H9 (cell line): ENCODE measurements around the gene YWHAQ. TPM values are rescaled to one million over a fixed set of nuclear protein-coding genes. Genes with fewer than 3 reads are reported as not detected.

Source experiments
- DNase-seq: peaks from one replicate; pipeline ENCODE4 v3.0.0-alpha.2; 2017
- H2AFZ ChIP-seq: one replicate; pipeline ENCODE4 v1.6.1; 2013; ENCODE audit warnings: mild to moderate bottlenecking, low read length, control low read depth, moderate library complexity
- H2AK5ac ChIP-seq: 2 replicates; pipeline ENCODE4 v1.6.1; 2013; ENCODE audit warnings: low read length, control low read depth, mixed read lengths; ENCODE audit not compliant: insufficient read length
- H2BK120ac ChIP-seq: one replicate; pipeline ENCODE4 v1.6.1; 2013; ENCODE audit warnings: low read depth, mild to moderate bottlenecking, low read length, control low read depth, inconsistent platforms; ENCODE audit not compliant: poor library complexity, severe bottlenecking
- H2BK12ac ChIP-seq: 2 replicates; pipeline ENCODE4 v1.6.1; 2013; ENCODE audit warnings: low read length, control low read depth, mixed read lengths, low read depth; ENCODE audit not compliant: insufficient read length
- H2BK15ac ChIP-seq: 2 replicates; pipeline ENCODE4 v1.6.1; 2013; ENCODE audit warnings: low read depth, low read length, control low read depth
- H2BK20ac ChIP-seq: one replicate; pipeline ENCODE4 v1.6.1; 2013; ENCODE audit warnings: low read depth, mild to moderate bottlenecking, low read length, control low read depth, inconsistent platforms; ENCODE audit not compliant: poor library complexity, severe bottlenecking
- H2BK5ac ChIP-seq: 2 replicates; pipeline ENCODE4 v1.6.1; 2013; ENCODE audit warnings: low read length, control low read depth, mixed read lengths; ENCODE audit not compliant: insufficient read length
- H3K14ac ChIP-seq: 2 replicates; pipeline ENCODE4 v1.6.1; 2013; ENCODE audit warnings: low read length, control low read depth; ENCODE audit not compliant: insufficient read depth
- H3K18ac ChIP-seq: 2 replicates; pipeline ENCODE4 v1.6.1; 2013; ENCODE audit warnings: low read depth, mild to moderate bottlenecking, mixed read lengths, low read length, control low read depth; ENCODE audit not compliant: insufficient read length
- H3K23ac ChIP-seq: 2 replicates; pipeline ENCODE4 v1.6.1; 2013; ENCODE audit warnings: low read length, control low read depth, mixed read lengths, low read depth; ENCODE audit not compliant: insufficient read length
- H3K23me2 ChIP-seq: 2 replicates; pipeline ENCODE4 v1.6.1; 2013; ENCODE audit warnings: low read depth, mild to moderate bottlenecking, mixed read lengths, low read length, control low read depth; ENCODE audit not compliant: insufficient read length, poor library complexity, severe bottlenecking
- H3K27ac ChIP-seq: 2 replicates; pipeline ENCODE4 v1.5.1; 2013; ENCODE audit warnings: low read length, control low read depth, mixed read lengths, low read depth; ENCODE audit not compliant: insufficient read length
- H3K27me3 ChIP-seq: 2 replicates; pipeline ENCODE4 v1.6.1; 2013; ENCODE audit warnings: low read length, control low read depth, inconsistent platforms; ENCODE audit not compliant: insufficient read depth
- H3K4ac ChIP-seq: 2 replicates; pipeline ENCODE4 v1.6.1; 2013; ENCODE audit warnings: low read depth, mild to moderate bottlenecking, control low read depth, inconsistent platforms, low read length, moderate library complexity
- H3K4me1 ChIP-seq: 2 replicates; pipeline ENCODE4 v1.6.1; 2013; ENCODE audit warnings: low read length, control low read depth, inconsistent platforms; ENCODE audit not compliant: insufficient read depth
- H3K4me2 ChIP-seq: 2 replicates; pipeline ENCODE4 v1.6.1; 2013; ENCODE audit warnings: low read length, control low read depth, mixed read lengths; ENCODE audit not compliant: insufficient read length, insufficient read depth
- H3K56ac ChIP-seq: 2 replicates; pipeline ENCODE4 v1.6.1; 2013; ENCODE audit warnings: low read depth, mild to moderate bottlenecking, mixed read lengths, low read length, control low read depth; ENCODE audit not compliant: insufficient read length
- H3K79me1 ChIP-seq: 2 replicates; pipeline ENCODE4 v1.6.1; 2013; ENCODE audit warnings: low read depth, mild to moderate bottlenecking, moderate library complexity, low read length, control low read depth, inconsistent platforms; ENCODE audit not compliant: insufficient read depth, poor library complexity, severe bottlenecking
- H3K79me2 ChIP-seq: 2 replicates; pipeline ENCODE4 v1.6.1; 2013; ENCODE audit warnings: low read length, control low read depth, inconsistent platforms; ENCODE audit not compliant: insufficient read depth
- H3K9ac ChIP-seq: 2 replicates; pipeline ENCODE4 v1.6.1; 2013; ENCODE audit warnings: low read length, control low read depth, mixed read lengths; ENCODE audit not compliant: insufficient read length; ENCODE audit errors: extremely low read depth
- H3K9me3 ChIP-seq: one replicate; pipeline ENCODE4 v1.6.1; 2013; ENCODE audit warnings: low read depth, low read length, inconsistent platforms; ENCODE audit not compliant: control insufficient read depth
- H3T11ph ChIP-seq: one replicate; pipeline ENCODE4 v1.6.1; 2013; ENCODE audit warnings: mild to moderate bottlenecking, low read length, control low read depth, inconsistent platforms
- H4K20me1 ChIP-seq: one replicate; pipeline ENCODE4 v1.6.1; 2013; ENCODE audit not compliant: control insufficient read depth, insufficient read length, insufficient read depth
- H4K5ac ChIP-seq: 2 replicates; pipeline ENCODE4 v1.6.1; 2013; ENCODE audit warnings: low read depth, mild to moderate bottlenecking, mixed read lengths, low read length, control low read depth; ENCODE audit not compliant: insufficient read length
- H4K8ac ChIP-seq: replicated peaks from 2 replicates; pipeline ENCODE4 v1.6.1; 2013; ENCODE audit warnings: low read length, control low read depth, mixed read lengths, low read depth; ENCODE audit not compliant: insufficient read length
- H4K91ac ChIP-seq: 2 replicates; pipeline ENCODE4 v1.6.1; 2013; ENCODE audit warnings: low read depth, mild to moderate bottlenecking, moderate library complexity, mixed read lengths, low read length, control low read depth; ENCODE audit not compliant: insufficient read length
- H3K27ac Mint-ChIP-seq, 3 experiments: 2 replicates in 2 of 3; 3 replicates in 1 of 3; pipeline ENCODE4 v1.8.0; 2020 to 2021; ENCODE audit warnings: mixed read lengths in 3 of 3, mild to moderate bottlenecking in 1 of 3, moderate library complexity in 1 of 3
- H3K27me3 Mint-ChIP-seq: 2 replicates; pipeline ENCODE4 v1.8.0; 2021; ENCODE audit warnings: low read depth, mild to moderate bottlenecking, moderate library complexity, mixed read lengths
- H3K36me3 Mint-ChIP-seq, 3 experiments: 2 replicates in 2 of 3; 3 replicates in 1 of 3; pipeline ENCODE4 v1.8.0; 2020 to 2021; ENCODE audit warnings: low read depth in 3 of 3, mixed read lengths in 3 of 3; ENCODE audit not compliant: insufficient read depth in 1 of 3
- H3K4me1 Mint-ChIP-seq, 2 experiments: 2 replicates each; pipeline ENCODE4 v1.8.0; 2020; ENCODE audit warnings: mixed read lengths in 2 of 2
- H3K4me3 Mint-ChIP-seq, 2 experiments: 2 replicates in 1 of 2; 3 replicates in 1 of 2; pipeline ENCODE4 v1.8.0; 2020 to 2021; ENCODE audit warnings: mild to moderate bottlenecking in 2 of 2, mixed read lengths in 2 of 2, moderate library complexity in 1 of 2
- H3K9me3 Mint-ChIP-seq, 2 experiments: 2 replicates in 1 of 2; 3 replicates in 1 of 2; pipeline ENCODE4 v1.8.0; 2020; ENCODE audit warnings: mild to moderate bottlenecking in 2 of 2, mixed read lengths in 2 of 2, moderate library complexity in 1 of 2
- WGBS: extraction: QIAGEN DNeasy Blood & Tissue Kit; methylation state at CpG from one replicate; pipeline ENCODE4 v1.1.7; 2013; ENCODE audit warnings: missing lambda C conversion rate, low lambda C conversion rate, mixed read lengths; ENCODE audit not compliant: insufficient read length; ENCODE audit errors: extremely low coverage; 5-methylcytosine and 5-hydroxymethylcytosine counted together
- total RNA-seq: library from RNA; stranded (reverse); gene quantifications from 2 replicates; pipeline ENCODE4 v1.2.1, GENCODE V29; 2021
- TF ChIP-seq, protein P1 (sequence below): fragments of 200-600 bp; sonication (generic); conservative IDR thresholded peaks from 3 replicates; pipeline ENCODE4 v1.8.0; 2021; ENCODE audit warnings: antibody characterized with exemption, mild to moderate bottlenecking

Gene YWHAQ
- total RNA-seq, 1 experiment from 2014 or later = 374 TPM

DNA sequence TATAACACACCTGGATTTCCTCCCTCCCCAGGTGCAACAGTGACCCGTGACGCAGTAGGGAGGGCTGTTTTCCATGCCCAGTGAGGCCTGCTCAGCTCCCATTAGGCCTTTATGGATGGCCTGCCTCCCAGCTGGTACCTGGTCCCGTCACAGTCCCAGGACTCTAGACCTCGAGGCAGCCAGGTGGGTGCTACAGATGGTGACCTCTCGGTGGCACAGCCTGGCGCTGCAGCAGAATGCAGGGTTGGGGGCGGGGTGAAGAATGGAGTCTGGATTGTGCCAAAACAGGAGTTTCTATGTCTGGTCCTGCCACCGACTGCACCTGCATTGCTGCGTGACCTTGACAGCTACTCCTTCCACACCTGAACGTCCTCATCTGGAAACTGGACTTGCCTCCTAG is 18.0 kb upstream of the YWHAQ start:
- H3K4me2 ChIP-seq = no peak overlapping the region
- H3K4me1 ChIP-seq = no peaks in the 10 kb centered on the region
- no peak overlapping the region for H2BK120ac ChIP-seq
- H3K27ac ChIP-seq = no peak overlapping the region
- no peaks in the 10 kb centered on the region for H4K20me1 ChIP-seq
- H3K79me1 ChIP-seq = no peaks in the 10 kb centered on the region
- DNase-seq = no peak
- H2BK5ac ChIP-seq = no peak overlapping the region
- TF ChIP-seq, protein P1, sequence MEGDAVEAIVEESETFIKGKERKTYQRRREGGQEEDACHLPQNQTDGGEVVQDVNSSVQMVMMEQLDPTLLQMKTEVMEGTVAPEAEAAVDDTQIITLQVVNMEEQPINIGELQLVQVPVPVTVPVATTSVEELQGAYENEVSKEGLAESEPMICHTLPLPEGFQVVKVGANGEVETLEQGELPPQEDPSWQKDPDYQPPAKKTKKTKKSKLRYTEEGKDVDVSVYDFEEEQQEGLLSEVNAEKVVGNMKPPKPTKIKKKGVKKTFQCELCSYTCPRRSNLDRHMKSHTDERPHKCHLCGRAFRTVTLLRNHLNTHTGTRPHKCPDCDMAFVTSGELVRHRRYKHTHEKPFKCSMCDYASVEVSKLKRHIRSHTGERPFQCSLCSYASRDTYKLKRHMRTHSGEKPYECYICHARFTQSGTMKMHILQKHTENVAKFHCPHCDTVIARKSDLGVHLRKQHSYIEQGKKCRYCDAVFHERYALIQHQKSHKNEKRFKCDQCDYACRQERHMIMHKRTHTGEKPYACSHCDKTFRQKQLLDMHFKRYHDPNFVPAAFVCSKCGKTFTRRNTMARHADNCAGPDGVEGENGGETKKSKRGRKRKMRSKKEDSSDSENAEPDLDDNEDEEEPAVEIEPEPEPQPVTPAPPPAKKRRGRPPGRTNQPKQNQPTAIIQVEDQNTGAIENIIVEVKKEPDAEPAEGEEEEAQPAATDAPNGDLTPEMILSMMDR = no peak
- no peak overlapping the region for H3K23ac ChIP-seq
- no peaks in the 10 kb centered on the region for H3K27me3 ChIP-seq
- H2BK15ac ChIP-seq = no peak overlapping the region
- no peak overlapping the region for H3T11ph ChIP-seq
- H3K4me1 Mint-ChIP-seq = peaks cover 16 to 27% of the 10 kb centered on the region in 2 experiments
- no peak overlapping the region for H2AFZ ChIP-seq
- no peak overlapping the region for H3K18ac ChIP-seq
- no peaks in the 10 kb centered on the region for H3K79me2 ChIP-seq
- no peaks in the 10 kb centered on the region for H3K23me2 ChIP-seq
- H4K5ac ChIP-seq = no peak overlapping the region
- no peak overlapping the region for H3K56ac ChIP-seq
- whole genome bisulfite sequencing = no CpG with 5 or more reads among the region's 10 CpGs
- H3K27me3 Mint-ChIP-seq = peaks cover 23% of the 10 kb centered on the region
- no peak overlapping the region for H2BK12ac ChIP-seq
- no peak overlapping the region for H3K4me3 Mint-ChIP-seq
- H3K27ac Mint-ChIP-seq = no peak overlapping the region
- no peaks in the 10 kb centered on the region; a peak in 1 of 7 replicates for H3K36me3 Mint-ChIP-seq
- H3K4ac ChIP-seq = no peak overlapping the region
- no peaks in the 10 kb centered on the region for H3K9me3 ChIP-seq
- H3K9ac ChIP-seq = no peak overlapping the region
- H2AK5ac ChIP-seq = no peak overlapping the region
- no peak overlapping the region for H4K91ac ChIP-seq
- no peak overlapping the region for H4K8ac ChIP-seq
- H2BK20ac ChIP-seq = no peak overlapping the region
- H3K9me3 Mint-ChIP-seq = peaks cover 0 to 2% of the 10 kb centered on the region in 2 experiments; a peak in 2 of 5 replicates
- H3K14ac ChIP-seq = no peak overlapping the region
